Umbilical cord (tissue), 1 donor: Measurements from ENCODE around the gene OR10J5. TPM values are rescaled to one million over a fixed set of nuclear protein-coding genes. Genes with fewer than 3 reads are reported as not detected.

Experiments used
- total RNA-seq: library from RNA; depleted of rRNA; stranded (reverse); fragments of >200 nt; gene quantifications from one replicate; pipeline ENCODE4 v1.2.3, GENCODE V29; 2014; ENCODE audit warnings: low replicate concordance; ENCODE audit not compliant: insufficient read depth

Gene OR10J5
- total RNA-seq, 1 donor from 2014 or later, result not detected

Other genes with a start within 250 kb of the OR10J5 start
- 2.9 TPM for gene FCER1A, start 233.7 kb downstream of the OR10J5 start, total RNA-seq
- gene OR10J4, start 103.8 kb downstream of the OR10J5 start, total RNA-seq, result not detected
- gene OR10J1, start 96.3 kb downstream of the OR10J5 start, total RNA-seq, result 6.7 TPM
- gene APCS, start 51.8 kb upstream of the OR10J5 start, total RNA-seq, result 3.9 TPM
- gene CRP, start 178.6 kb upstream of the OR10J5 start, total RNA-seq, result 0.48 TPM
- 20.2 TPM for gene DUSP23, start 245.0 kb upstream of the OR10J5 start, total RNA-seq